ENCODE results near the gene SEC23IP.
"Not testable (repeated sequence)": the region's sequence is repeated elsewhere in the genome, so short reads cannot be mapped to it uniquely, and the experiment has no call there.

Gene SEC23IP

GRCh38 chr10:119872610-119872859, 20.0 kb upstream of the SEC23IP start, which contains the start of gene MCMBP:
TSS of gene MCMBP (minus strand) at chr10:119872843. CDS start at chr10:119872584, 259 bp downstream.
- H3K9me3 Mint-ChIP-seq: peaks cover under 1% of the 10 kb centered on the region
- H3K4me1 Mint-ChIP-seq: peaks cover 34% of the 10 kb centered on the region
- H3K36me3 Mint-ChIP-seq (ENCODE audit: low read depth): peaks cover 17% of the 10 kb centered on the region
- no peak within 1 kb of the TSS for H3K27ac Mint-ChIP-seq
- peak; percentile 60 for DNase-seq
- H3K27me3 Mint-ChIP-seq (ENCODE audit: low read depth, poor library complexity): peaks cover 10% of the 10 kb centered on the region
- peak within 1 kb of the TSS; percentile 92 for H3K4me3 Mint-ChIP-seq
- TF ChIP-seq, protein P1, sequence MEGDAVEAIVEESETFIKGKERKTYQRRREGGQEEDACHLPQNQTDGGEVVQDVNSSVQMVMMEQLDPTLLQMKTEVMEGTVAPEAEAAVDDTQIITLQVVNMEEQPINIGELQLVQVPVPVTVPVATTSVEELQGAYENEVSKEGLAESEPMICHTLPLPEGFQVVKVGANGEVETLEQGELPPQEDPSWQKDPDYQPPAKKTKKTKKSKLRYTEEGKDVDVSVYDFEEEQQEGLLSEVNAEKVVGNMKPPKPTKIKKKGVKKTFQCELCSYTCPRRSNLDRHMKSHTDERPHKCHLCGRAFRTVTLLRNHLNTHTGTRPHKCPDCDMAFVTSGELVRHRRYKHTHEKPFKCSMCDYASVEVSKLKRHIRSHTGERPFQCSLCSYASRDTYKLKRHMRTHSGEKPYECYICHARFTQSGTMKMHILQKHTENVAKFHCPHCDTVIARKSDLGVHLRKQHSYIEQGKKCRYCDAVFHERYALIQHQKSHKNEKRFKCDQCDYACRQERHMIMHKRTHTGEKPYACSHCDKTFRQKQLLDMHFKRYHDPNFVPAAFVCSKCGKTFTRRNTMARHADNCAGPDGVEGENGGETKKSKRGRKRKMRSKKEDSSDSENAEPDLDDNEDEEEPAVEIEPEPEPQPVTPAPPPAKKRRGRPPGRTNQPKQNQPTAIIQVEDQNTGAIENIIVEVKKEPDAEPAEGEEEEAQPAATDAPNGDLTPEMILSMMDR (IDR thresholded peaks at IDR 0.05): no peak

DNA sequence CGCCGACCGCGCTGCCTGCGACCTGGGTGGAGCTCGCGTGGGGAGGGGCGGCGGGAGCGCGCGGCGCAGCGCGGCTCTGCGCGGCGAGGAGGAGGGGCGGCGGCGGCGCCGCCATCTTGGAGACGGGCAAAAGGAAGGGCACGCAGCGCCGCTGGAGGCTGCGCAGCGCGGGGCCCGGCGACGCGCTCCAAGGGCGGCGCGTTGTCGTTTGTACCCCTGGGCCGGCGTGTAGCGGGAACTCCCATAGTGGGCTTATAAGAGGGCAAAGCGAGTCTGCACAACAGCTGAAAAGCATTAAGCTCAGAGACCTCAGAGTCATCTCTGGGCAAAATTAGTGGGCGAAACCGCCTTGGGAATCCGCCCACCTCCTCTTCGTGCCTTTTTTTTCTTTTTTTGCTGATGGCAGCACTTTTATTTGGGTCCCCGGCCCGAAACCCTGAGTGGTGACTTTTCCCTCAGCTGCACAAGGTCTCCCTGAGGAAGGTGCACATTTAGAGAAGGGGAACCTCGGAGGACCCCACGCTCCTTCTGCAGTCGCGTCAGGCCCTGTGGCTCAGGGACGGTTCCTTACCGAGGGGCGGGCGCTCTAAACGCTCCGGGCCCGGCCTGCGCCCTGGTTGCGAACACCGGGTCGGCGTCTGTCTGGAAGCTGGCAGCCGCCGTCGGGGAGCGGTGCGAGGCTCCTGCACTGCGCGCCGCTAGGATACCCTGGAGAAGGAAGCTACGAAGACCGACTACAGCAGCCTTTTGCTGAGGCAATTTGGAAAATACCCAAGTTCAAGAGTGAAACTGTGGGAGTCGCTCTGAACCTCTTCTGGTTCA, 19.5 kb upstream of the SEC23IP start:
- Mint-ChIP-seq H3K9me3 (no peaks in the 10 kb centered on the region), H3K4me1 (peaks cover 34% of the 10 kb centered on the region), H3K4me3 (peak overlapping the region; percentile 82), H3K27ac (no peak overlapping the region), H3K27me3 (ENCODE audit: low read depth, poor library complexity) (peaks cover 10% of the 10 kb centered on the region), H3K36me3 (ENCODE audit: low read depth) (peaks cover 12% of the 10 kb centered on the region)
- DNase-seq: peak; percentile 84
- TF ChIP-seq, protein P1 (IDR thresholded peaks at IDR 0.05): no peak

DNA sequence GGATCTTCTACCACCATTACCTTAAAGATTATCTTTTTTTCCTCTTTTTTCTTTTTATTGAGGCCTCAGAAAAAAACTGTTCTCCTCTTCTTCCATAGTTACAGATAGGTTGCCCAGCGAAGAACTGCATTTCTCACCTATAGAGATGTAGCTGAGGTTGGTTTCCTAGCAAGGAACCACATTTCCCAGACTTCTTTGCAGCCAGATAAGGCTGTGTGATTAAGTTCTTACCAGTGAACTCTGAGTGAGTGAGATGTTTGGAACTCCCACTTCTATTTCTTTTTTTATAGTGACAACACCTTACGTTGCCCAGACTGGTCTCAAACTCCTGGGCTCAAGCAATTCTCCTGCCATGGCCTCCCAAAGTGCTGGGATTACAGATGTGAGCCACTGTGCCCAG, 14.0 kb upstream of the SEC23IP start:
- H3K4me3 Mint-ChIP-seq: no peak overlapping the region
- H3K36me3 Mint-ChIP-seq (ENCODE audit: low read depth): peaks cover 7% of the 10 kb centered on the region
- H3K9me3 Mint-ChIP-seq: peaks cover 3% of the 10 kb centered on the region
- no peak for DNase-seq
- no peak overlapping the region for H3K27ac Mint-ChIP-seq
- peaks cover 4% of the 10 kb centered on the region for H3K4me1 Mint-ChIP-seq
- H3K27me3 Mint-ChIP-seq (ENCODE audit: low read depth, poor library complexity): peaks cover 9% of the 10 kb centered on the region
- TF ChIP-seq, protein P1 (IDR thresholded peaks at IDR 0.05): no peak

GRCh38 chr10:119883901-119884611, 8.5 kb upstream of the SEC23IP start:
- H3K4me3 Mint-ChIP-seq; H3K36me3 Mint-ChIP-seq (ENCODE audit: low read depth); H3K9me3 Mint-ChIP-seq; H3K27ac Mint-ChIP-seq; DNase-seq: not testable (repeated sequence)
- Mint-ChIP-seq H3K4me1 (peaks cover 26% of the 10 kb centered on the region), H3K27me3 (ENCODE audit: low read depth, poor library complexity) (peaks cover 22% of the 10 kb centered on the region)

DNA sequence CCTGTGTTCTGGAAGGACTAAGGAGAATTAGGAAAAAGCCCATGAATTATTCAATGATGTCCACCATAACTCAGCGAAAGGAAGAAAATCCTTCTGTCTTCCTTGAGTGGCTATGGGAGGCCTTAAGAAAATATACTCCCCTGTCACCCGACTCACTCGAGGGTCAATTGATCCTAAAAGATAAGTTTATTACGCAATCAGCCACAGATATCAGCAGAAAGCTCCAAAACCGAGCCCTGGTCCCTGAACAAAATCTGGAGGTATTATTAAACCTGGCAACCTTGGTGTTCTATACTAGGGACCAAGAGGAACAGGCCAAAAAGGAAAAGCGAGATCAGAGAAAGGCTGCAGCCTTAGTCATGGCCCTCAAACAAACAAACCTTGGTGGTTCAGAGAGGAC, 6.5 kb upstream of the SEC23IP start:
- peaks cover 12% of the 10 kb centered on the region for H3K9me3 Mint-ChIP-seq
- H3K27ac Mint-ChIP-seq; DNase-seq; H3K36me3 Mint-ChIP-seq (ENCODE audit: low read depth); H3K4me3 Mint-ChIP-seq: not testable (repeated sequence)
- H3K4me1 Mint-ChIP-seq: peaks cover 28% of the 10 kb centered on the region
- H3K27me3 Mint-ChIP-seq (ENCODE audit: low read depth, poor library complexity): peaks cover 31% of the 10 kb centered on the region

- H3K27ac Mint-ChIP-seq; H3K4me3 Mint-ChIP-seq; H3K36me3 Mint-ChIP-seq (ENCODE audit: low read depth); DNase-seq: not testable (repeated sequence)
- H3K9me3 Mint-ChIP-seq: peaks cover 16% of the 10 kb centered on the region
- peaks cover 38% of the 10 kb centered on the region for H3K4me1 Mint-ChIP-seq
- H3K27me3 Mint-ChIP-seq (ENCODE audit: low read depth, poor library complexity): peaks cover 31% of the 10 kb centered on the region
Observed at GRCh38 chr10:119888715-119889114, 3.8 kb upstream of the SEC23IP start.

- H3K4me1 Mint-ChIP-seq: peaks cover 40% of the 10 kb centered on the region
- not testable (repeated sequence) for H3K36me3 Mint-ChIP-seq (ENCODE audit: low read depth); DNase-seq; H3K27ac Mint-ChIP-seq; H3K4me3 Mint-ChIP-seq
- H3K9me3 Mint-ChIP-seq: peaks cover 16% of the 10 kb centered on the region
- H3K27me3 Mint-ChIP-seq (ENCODE audit: low read depth, poor library complexity): peaks cover 27% of the 10 kb centered on the region
Observed at GRCh38 chr10:119889201-119889600, 3.3 kb upstream of the SEC23IP start.

DNA sequence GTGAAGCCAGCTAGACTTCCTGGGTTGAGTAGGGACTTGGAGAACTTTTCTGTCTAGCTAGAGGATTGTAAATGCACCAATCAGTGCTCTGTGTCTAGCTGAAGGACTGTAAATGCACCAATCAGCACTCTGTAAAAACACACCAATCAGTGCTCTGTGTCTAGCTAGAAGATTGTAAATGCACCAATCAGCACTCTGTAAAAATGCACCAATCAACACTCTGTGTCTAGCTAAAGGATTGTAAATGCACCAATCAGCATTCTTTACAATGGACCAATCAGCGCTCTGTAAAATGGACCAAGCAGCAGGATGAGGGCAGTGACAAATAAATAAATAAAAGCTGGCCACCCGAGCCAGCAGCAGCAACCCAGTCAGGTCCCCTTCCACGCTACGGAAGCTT, 2.2 kb upstream of the SEC23IP start:
- H3K27me3 Mint-ChIP-seq (ENCODE audit: low read depth, poor library complexity): peaks cover 22% of the 10 kb centered on the region
- peaks cover 16% of the 10 kb centered on the region for H3K9me3 Mint-ChIP-seq
- peaks cover 44% of the 10 kb centered on the region for H3K4me1 Mint-ChIP-seq
- not testable (repeated sequence) for H3K4me3 Mint-ChIP-seq, H3K27ac Mint-ChIP-seq, DNase-seq
- peaks cover 14% of the 10 kb centered on the region for H3K36me3 Mint-ChIP-seq (ENCODE audit: low read depth)

DNA sequence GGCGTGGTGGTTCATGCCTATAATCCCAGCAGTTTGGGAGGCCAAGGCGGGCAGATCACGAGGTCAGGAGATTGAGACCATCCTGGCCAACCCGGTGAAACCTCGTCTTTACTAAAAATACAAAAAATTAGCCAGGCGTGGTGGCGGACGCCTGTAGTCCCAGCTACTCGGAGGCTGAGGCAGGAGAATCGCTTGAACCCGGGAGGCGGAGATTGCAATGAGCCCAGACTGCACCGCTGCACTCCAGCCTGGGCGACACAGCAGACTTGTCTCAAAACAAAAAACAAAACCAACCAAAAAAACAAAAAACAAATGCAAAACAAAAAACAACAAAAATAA, 712 bp upstream of the SEC23IP start:
- H3K27ac Mint-ChIP-seq: peak overlapping the region; percentile 87
- peaks cover 20% of the 10 kb centered on the region for H3K27me3 Mint-ChIP-seq (ENCODE audit: low read depth, poor library complexity)
- peak overlapping the region; percentile 98 for H3K4me3 Mint-ChIP-seq
- not testable (repeated sequence) for DNase-seq
- peaks cover 28% of the 10 kb centered on the region for H3K36me3 Mint-ChIP-seq (ENCODE audit: low read depth)
- H3K9me3 Mint-ChIP-seq: peaks cover 16% of the 10 kb centered on the region
- peaks cover 39% of the 10 kb centered on the region for H3K4me1 Mint-ChIP-seq

Measured in nephron progenitor cell (in vitro differentiated cells).